Left ventricle myocardium inferior (tissue), 1 donor: ENCODE measurements around the gene LCE5A. TPM values are rescaled to one million over a fixed set of nuclear protein-coding genes. Genes with fewer than 3 reads are reported as not detected.

Experiments used
- DNase-seq: peaks from one replicate; pipeline ENCODE4 v3.0.0-alpha.2; 2020
- H3K27ac ChIP-seq: fragments of 200-600 bp; replicated peaks from 2 replicates; pipeline ENCODE4 v1.8.0; 2021
- H3K27me3 ChIP-seq: fragments of 200-600 bp; 2 replicates; pipeline ENCODE4 v1.8.0; 2021; ENCODE audit warnings: low read depth
- H3K36me3 ChIP-seq: fragments of 200-600 bp; 2 replicates; pipeline ENCODE4 v1.8.0; 2021
- H3K4me1 ChIP-seq: fragments of 200-600 bp; 2 replicates; pipeline ENCODE4 v1.8.0; 2021
- H3K4me3 ChIP-seq: fragments of 200-600 bp; 2 replicates; pipeline ENCODE4 v1.8.0; 2021; ENCODE audit warnings: mild to moderate bottlenecking, moderate library complexity
- H3K9me3 ChIP-seq: fragments of 200-600 bp; replicated peaks from 2 replicates; pipeline ENCODE4 v1.8.0; 2021
- intact Hi-C: fragments of 100-400 bp; cut with micrococcal nuclease; formaldehyde crosslinking; loops from one replicate; pipeline ENCODE4 v1.11.0; 2022
- total RNA-seq: library from RNA; stranded (reverse); fragmentation: NEBNext Ultra II Directional; extraction: Animal tissue kit (Norgen Biotek cat#: 25700); gene quantifications from one replicate; pipeline ENCODE4 v1.2.1, GENCODE V29; 2021
- TF ChIP-seq, protein P1 (sequence below): fragments of 200-600 bp; IDR thresholded peaks from 2 replicates; pipeline ENCODE4 v1.8.0; 2021; ENCODE audit warnings: antibody characterized with exemption, mild to moderate bottlenecking, borderline replicate concordance
- donor health status: DM: no; HTN: yes; CAD: no; lungs with severe emphysema.

The LCE5A gene
- total RNA-seq, 1 donor from 2014 or later = not detected

DNA sequence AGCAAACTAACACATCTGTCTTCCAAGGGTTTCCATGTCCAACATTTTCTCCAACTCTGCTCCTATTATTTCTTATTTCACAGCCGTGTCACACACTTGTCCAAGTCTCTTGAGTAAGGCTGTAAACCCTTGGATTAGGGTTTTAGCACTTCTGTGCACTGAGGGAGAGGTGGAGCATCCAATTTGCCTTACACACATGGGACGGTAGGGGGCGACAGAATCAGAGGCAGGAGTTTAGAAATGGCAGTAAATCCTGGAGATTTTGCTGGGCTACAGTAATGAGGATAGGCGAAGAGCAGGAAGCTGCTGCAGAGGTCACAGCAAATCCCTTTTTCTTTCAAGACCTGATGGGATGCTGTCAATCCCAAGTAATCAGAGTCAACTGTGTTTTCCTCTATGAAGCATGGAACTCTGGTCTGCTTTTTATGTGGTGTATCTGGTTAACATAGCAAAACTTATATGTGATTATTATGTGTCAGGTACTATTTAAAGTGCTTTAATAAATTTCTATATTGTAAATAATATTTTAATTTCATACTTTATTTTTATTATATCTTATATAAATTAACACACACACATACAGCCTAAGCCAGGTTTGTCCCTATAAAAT is 15.4 kb upstream of the LCE5A start:
- no peak for DNase-seq
- H3K4me3 ChIP-seq = no peak overlapping the region
- intact Hi-C loops = no loop called here
- no peaks in the 10 kb centered on the region for H3K4me1 ChIP-seq
- H3K27me3 ChIP-seq = peaks cover 38% of the 10 kb centered on the region
- H3K27ac ChIP-seq = no peak overlapping the region
- H3K36me3 ChIP-seq = no peaks in the 10 kb centered on the region
- TF ChIP-seq, protein P1, sequence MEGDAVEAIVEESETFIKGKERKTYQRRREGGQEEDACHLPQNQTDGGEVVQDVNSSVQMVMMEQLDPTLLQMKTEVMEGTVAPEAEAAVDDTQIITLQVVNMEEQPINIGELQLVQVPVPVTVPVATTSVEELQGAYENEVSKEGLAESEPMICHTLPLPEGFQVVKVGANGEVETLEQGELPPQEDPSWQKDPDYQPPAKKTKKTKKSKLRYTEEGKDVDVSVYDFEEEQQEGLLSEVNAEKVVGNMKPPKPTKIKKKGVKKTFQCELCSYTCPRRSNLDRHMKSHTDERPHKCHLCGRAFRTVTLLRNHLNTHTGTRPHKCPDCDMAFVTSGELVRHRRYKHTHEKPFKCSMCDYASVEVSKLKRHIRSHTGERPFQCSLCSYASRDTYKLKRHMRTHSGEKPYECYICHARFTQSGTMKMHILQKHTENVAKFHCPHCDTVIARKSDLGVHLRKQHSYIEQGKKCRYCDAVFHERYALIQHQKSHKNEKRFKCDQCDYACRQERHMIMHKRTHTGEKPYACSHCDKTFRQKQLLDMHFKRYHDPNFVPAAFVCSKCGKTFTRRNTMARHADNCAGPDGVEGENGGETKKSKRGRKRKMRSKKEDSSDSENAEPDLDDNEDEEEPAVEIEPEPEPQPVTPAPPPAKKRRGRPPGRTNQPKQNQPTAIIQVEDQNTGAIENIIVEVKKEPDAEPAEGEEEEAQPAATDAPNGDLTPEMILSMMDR = no peak
- H3K9me3 ChIP-seq = no peaks in the 10 kb centered on the region

GRCh38 chr1:152497273-152497672 is 13.3 kb upstream of the LCE5A start:
- Histone ChIP-seq H3K9me3 (no peaks in the 10 kb centered on the region), H3K36me3 (no peaks in the 10 kb centered on the region), H3K4me3 (no peak overlapping the region), H3K27me3 (peaks cover 38% of the 10 kb centered on the region), H3K4me1 (no peaks in the 10 kb centered on the region), H3K27ac (no peak overlapping the region)
- DNase-seq = no peak
- TF ChIP-seq, protein P1 = no peak
- intact Hi-C loops = no loop called here

GRCh38 chr1:152501704-152502103 is 8.9 kb upstream of the LCE5A start:
- Histone ChIP-seq H3K4me1 (no peaks in the 10 kb centered on the region), H3K4me3 (no peak overlapping the region), H3K36me3 (no peaks in the 10 kb centered on the region), H3K27ac (no peak overlapping the region), H3K9me3 (no peaks in the 10 kb centered on the region), H3K27me3 (peaks cover 38% of the 10 kb centered on the region)
- TF ChIP-seq, protein P1 = no peak
- DNase-seq = no peak
- intact Hi-C loops = no loop called here

DNA sequence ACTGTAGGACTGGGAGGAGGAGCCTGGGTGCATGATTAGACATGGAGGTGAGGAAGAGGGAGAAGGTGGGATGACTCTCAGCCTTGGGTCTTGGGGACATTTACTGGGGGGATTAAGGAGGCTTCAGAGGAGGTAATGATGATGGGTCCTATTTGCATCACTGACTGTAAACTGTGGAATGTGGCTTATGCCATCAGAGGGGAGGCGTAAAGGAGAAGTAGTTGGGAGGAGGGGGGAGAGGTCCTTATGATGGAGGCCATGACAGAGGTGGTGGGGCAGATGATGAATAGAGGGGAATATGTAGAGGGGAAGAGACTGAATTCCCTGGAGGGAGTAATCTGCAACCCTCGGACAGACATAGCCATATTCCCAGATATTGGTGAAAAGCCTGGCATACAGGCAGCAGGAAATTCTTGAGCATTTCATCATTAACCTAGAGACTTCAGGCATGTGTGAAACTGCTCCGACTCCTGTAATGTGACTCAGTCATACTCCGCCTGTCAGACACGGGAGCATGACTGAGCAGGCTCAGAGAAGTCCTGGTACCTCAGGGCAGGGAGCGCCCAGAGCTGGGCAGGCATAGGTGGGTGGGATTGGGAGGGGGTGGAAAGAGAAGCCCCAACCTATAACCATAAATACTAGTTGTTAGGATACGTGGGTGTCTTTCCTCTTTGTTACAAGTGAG is 8.0 kb upstream of the LCE5A start:
- no peak for DNase-seq
- H3K36me3 ChIP-seq = no peaks in the 10 kb centered on the region
- H3K4me1 ChIP-seq = no peaks in the 10 kb centered on the region
- no peak overlapping the region for H3K4me3 ChIP-seq
- no peaks in the 10 kb centered on the region for H3K9me3 ChIP-seq
- no peak overlapping the region for H3K27ac ChIP-seq
- H3K27me3 ChIP-seq = peaks cover 43% of the 10 kb centered on the region
- TF ChIP-seq, protein P1 = no peak
- intact Hi-C loops = no loop called here

DNA sequence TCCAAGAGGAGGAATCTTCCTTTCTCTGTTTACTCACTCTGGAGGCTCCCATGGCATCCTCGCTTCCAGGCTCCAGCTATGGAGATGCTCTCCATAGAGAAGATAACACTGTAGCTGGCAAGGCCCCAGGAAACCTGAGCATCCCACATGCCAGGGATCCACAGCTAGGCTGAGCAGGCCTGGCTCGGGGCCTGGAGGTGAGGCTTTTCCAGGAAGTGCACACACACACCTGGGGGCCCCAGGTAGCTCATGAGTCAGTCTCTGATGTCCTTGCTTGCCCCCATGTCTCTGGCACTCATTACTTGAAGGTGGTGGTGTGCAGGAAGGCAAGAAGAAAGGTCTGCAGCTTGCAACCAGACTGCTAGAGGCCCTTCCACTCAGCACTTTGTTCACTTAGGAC is 5.5 kb upstream of the LCE5A start:
- DNase-seq = no peak
- H3K36me3 ChIP-seq = no peaks in the 10 kb centered on the region
- no peaks in the 10 kb centered on the region for H3K9me3 ChIP-seq
- no peak overlapping the region for H3K27ac ChIP-seq
- TF ChIP-seq, protein P1 = no peak
- no peak overlapping the region for H3K4me3 ChIP-seq
- H3K4me1 ChIP-seq = no peaks in the 10 kb centered on the region
- H3K27me3 ChIP-seq = peaks cover 60% of the 10 kb centered on the region
- intact Hi-C loops = no loop called here
